H9 (cell line): ENCODE results near the gene JMJD8. TPM values are rescaled to one million over a fixed set of nuclear protein-coding genes. Genes with fewer than 3 reads are reported as not detected.
"Not testable (repeated sequence)": the region's sequence is repeated elsewhere in the genome, so short reads cannot be mapped to it uniquely, and the experiment has no call there.

Source experiments
- DNase-seq: peaks from one replicate; pipeline ENCODE4 v3.0.0-alpha.2; 2017
- H2AFZ ChIP-seq: one replicate; pipeline ENCODE4 v1.6.1; 2013; ENCODE audit warnings: mild to moderate bottlenecking, low read length, control low read depth, moderate library complexity
- H2AK5ac ChIP-seq: 2 replicates; pipeline ENCODE4 v1.6.1; 2013; ENCODE audit warnings: low read length, control low read depth, mixed read lengths; ENCODE audit not compliant: insufficient read length
- H2BK120ac ChIP-seq: one replicate; pipeline ENCODE4 v1.6.1; 2013; ENCODE audit warnings: low read depth, mild to moderate bottlenecking, low read length, control low read depth, inconsistent platforms; ENCODE audit not compliant: poor library complexity, severe bottlenecking
- H2BK12ac ChIP-seq: 2 replicates; pipeline ENCODE4 v1.6.1; 2013; ENCODE audit warnings: low read length, control low read depth, mixed read lengths, low read depth; ENCODE audit not compliant: insufficient read length
- H2BK15ac ChIP-seq: 2 replicates; pipeline ENCODE4 v1.6.1; 2013; ENCODE audit warnings: low read depth, low read length, control low read depth
- H2BK20ac ChIP-seq: one replicate; pipeline ENCODE4 v1.6.1; 2013; ENCODE audit warnings: low read depth, mild to moderate bottlenecking, low read length, control low read depth, inconsistent platforms; ENCODE audit not compliant: poor library complexity, severe bottlenecking
- H2BK5ac ChIP-seq: 2 replicates; pipeline ENCODE4 v1.6.1; 2013; ENCODE audit warnings: low read length, control low read depth, mixed read lengths; ENCODE audit not compliant: insufficient read length
- H3K14ac ChIP-seq: 2 replicates; pipeline ENCODE4 v1.6.1; 2013; ENCODE audit warnings: low read length, control low read depth; ENCODE audit not compliant: insufficient read depth
- H3K18ac ChIP-seq: 2 replicates; pipeline ENCODE4 v1.6.1; 2013; ENCODE audit warnings: low read depth, mild to moderate bottlenecking, mixed read lengths, low read length, control low read depth; ENCODE audit not compliant: insufficient read length
- H3K23ac ChIP-seq: 2 replicates; pipeline ENCODE4 v1.6.1; 2013; ENCODE audit warnings: low read length, control low read depth, mixed read lengths, low read depth; ENCODE audit not compliant: insufficient read length
- H3K23me2 ChIP-seq: 2 replicates; pipeline ENCODE4 v1.6.1; 2013; ENCODE audit warnings: low read depth, mild to moderate bottlenecking, mixed read lengths, low read length, control low read depth; ENCODE audit not compliant: insufficient read length, poor library complexity, severe bottlenecking
- H3K27ac ChIP-seq: 2 replicates; pipeline ENCODE4 v1.5.1; 2013; ENCODE audit warnings: low read length, control low read depth, mixed read lengths, low read depth; ENCODE audit not compliant: insufficient read length
- H3K27me3 ChIP-seq: 2 replicates; pipeline ENCODE4 v1.6.1; 2013; ENCODE audit warnings: low read length, control low read depth, inconsistent platforms; ENCODE audit not compliant: insufficient read depth
- H3K4ac ChIP-seq: 2 replicates; pipeline ENCODE4 v1.6.1; 2013; ENCODE audit warnings: low read depth, mild to moderate bottlenecking, control low read depth, inconsistent platforms, low read length, moderate library complexity
- H3K4me1 ChIP-seq: 2 replicates; pipeline ENCODE4 v1.6.1; 2013; ENCODE audit warnings: low read length, control low read depth, inconsistent platforms; ENCODE audit not compliant: insufficient read depth
- H3K4me2 ChIP-seq: 2 replicates; pipeline ENCODE4 v1.6.1; 2013; ENCODE audit warnings: low read length, control low read depth, mixed read lengths; ENCODE audit not compliant: insufficient read length, insufficient read depth
- H3K56ac ChIP-seq: 2 replicates; pipeline ENCODE4 v1.6.1; 2013; ENCODE audit warnings: low read depth, mild to moderate bottlenecking, mixed read lengths, low read length, control low read depth; ENCODE audit not compliant: insufficient read length
- H3K79me1 ChIP-seq: 2 replicates; pipeline ENCODE4 v1.6.1; 2013; ENCODE audit warnings: low read depth, mild to moderate bottlenecking, moderate library complexity, low read length, control low read depth, inconsistent platforms; ENCODE audit not compliant: insufficient read depth, poor library complexity, severe bottlenecking
- H3K79me2 ChIP-seq: 2 replicates; pipeline ENCODE4 v1.6.1; 2013; ENCODE audit warnings: low read length, control low read depth, inconsistent platforms; ENCODE audit not compliant: insufficient read depth
- H3K9ac ChIP-seq: 2 replicates; pipeline ENCODE4 v1.6.1; 2013; ENCODE audit warnings: low read length, control low read depth, mixed read lengths; ENCODE audit not compliant: insufficient read length; ENCODE audit errors: extremely low read depth
- H3K9me3 ChIP-seq: one replicate; pipeline ENCODE4 v1.6.1; 2013; ENCODE audit warnings: low read depth, low read length, inconsistent platforms; ENCODE audit not compliant: control insufficient read depth
- H3T11ph ChIP-seq: one replicate; pipeline ENCODE4 v1.6.1; 2013; ENCODE audit warnings: mild to moderate bottlenecking, low read length, control low read depth, inconsistent platforms
- H4K20me1 ChIP-seq: one replicate; pipeline ENCODE4 v1.6.1; 2013; ENCODE audit not compliant: control insufficient read depth, insufficient read length, insufficient read depth
- H4K5ac ChIP-seq: 2 replicates; pipeline ENCODE4 v1.6.1; 2013; ENCODE audit warnings: low read depth, mild to moderate bottlenecking, mixed read lengths, low read length, control low read depth; ENCODE audit not compliant: insufficient read length
- H4K8ac ChIP-seq: replicated peaks from 2 replicates; pipeline ENCODE4 v1.6.1; 2013; ENCODE audit warnings: low read length, control low read depth, mixed read lengths, low read depth; ENCODE audit not compliant: insufficient read length
- H4K91ac ChIP-seq: 2 replicates; pipeline ENCODE4 v1.6.1; 2013; ENCODE audit warnings: low read depth, mild to moderate bottlenecking, moderate library complexity, mixed read lengths, low read length, control low read depth; ENCODE audit not compliant: insufficient read length
- H3K27ac Mint-ChIP-seq, 3 experiments: 2 replicates in 2 of 3; 3 replicates in 1 of 3; pipeline ENCODE4 v1.8.0; 2020 to 2021; ENCODE audit warnings: mixed read lengths in 3 of 3, mild to moderate bottlenecking in 1 of 3, moderate library complexity in 1 of 3
- H3K27me3 Mint-ChIP-seq: 2 replicates; pipeline ENCODE4 v1.8.0; 2021; ENCODE audit warnings: low read depth, mild to moderate bottlenecking, moderate library complexity, mixed read lengths
- H3K36me3 Mint-ChIP-seq, 3 experiments: 2 replicates in 2 of 3; 3 replicates in 1 of 3; pipeline ENCODE4 v1.8.0; 2020 to 2021; ENCODE audit warnings: low read depth in 3 of 3, mixed read lengths in 3 of 3; ENCODE audit not compliant: insufficient read depth in 1 of 3
- H3K4me1 Mint-ChIP-seq, 2 experiments: 2 replicates each; pipeline ENCODE4 v1.8.0; 2020; ENCODE audit warnings: mixed read lengths in 2 of 2
- H3K4me3 Mint-ChIP-seq, 2 experiments: 2 replicates in 1 of 2; 3 replicates in 1 of 2; pipeline ENCODE4 v1.8.0; 2020 to 2021; ENCODE audit warnings: mild to moderate bottlenecking in 2 of 2, mixed read lengths in 2 of 2, moderate library complexity in 1 of 2
- H3K9me3 Mint-ChIP-seq, 2 experiments: 2 replicates in 1 of 2; 3 replicates in 1 of 2; pipeline ENCODE4 v1.8.0; 2020; ENCODE audit warnings: mild to moderate bottlenecking in 2 of 2, mixed read lengths in 2 of 2, moderate library complexity in 1 of 2
- WGBS: extraction: QIAGEN DNeasy Blood & Tissue Kit; methylation state at CpG from one replicate; pipeline ENCODE4 v1.1.7; 2013; ENCODE audit warnings: missing lambda C conversion rate, low lambda C conversion rate, mixed read lengths; ENCODE audit not compliant: insufficient read length; ENCODE audit errors: extremely low coverage; 5-methylcytosine and 5-hydroxymethylcytosine counted together
- total RNA-seq: library from RNA; stranded (reverse); gene quantifications from 2 replicates; pipeline ENCODE4 v1.2.1, GENCODE V29; 2021
- TF ChIP-seq, protein P1 (sequence below): fragments of 200-600 bp; sonication (generic); conservative IDR thresholded peaks from 3 replicates; pipeline ENCODE4 v1.8.0; 2021; ENCODE audit warnings: antibody characterized with exemption, mild to moderate bottlenecking

Gene JMJD8
- total RNA-seq, 1 experiment from 2014 or later = 52.7 TPM

GRCh38 chr16:692356-693108 lies 8.4 kb upstream of the JMJD8 start:
- Histone ChIP-seq H3K23me2 (peaks cover 27% of the 10 kb centered on the region), H3K9me3 (no peaks in the 10 kb centered on the region), H3K4me2 (no peak overlapping the region), H3K4me1 (no peaks in the 10 kb centered on the region), H3K27me3 (peaks cover 11% of the 10 kb centered on the region; the same call in 1 of the 2 replicates), H2BK12ac (no peak overlapping the region), H3K79me2 (no peaks in the 10 kb centered on the region), H2BK15ac (no peak overlapping the region), H4K5ac (no peak overlapping the region), H4K91ac (no peak overlapping the region), H3K56ac (no peak overlapping the region), H4K20me1 (no peaks in the 10 kb centered on the region), H2AFZ (no peak overlapping the region), H3K27ac (no peak overlapping the region), H2BK20ac (no peak overlapping the region), H3K23ac (no peak overlapping the region), H3K14ac (no peak overlapping the region), H3K9ac (no peak overlapping the region), H2BK5ac (no peak overlapping the region), H2BK120ac (no peak overlapping the region), H3T11ph (no peak overlapping the region), H3K4ac (no peak overlapping the region), H3K79me1 (no peaks in the 10 kb centered on the region), H2AK5ac (no peak overlapping the region), H3K18ac (no peak overlapping the region), H4K8ac (no peak overlapping the region)
- TF ChIP-seq, protein P1, sequence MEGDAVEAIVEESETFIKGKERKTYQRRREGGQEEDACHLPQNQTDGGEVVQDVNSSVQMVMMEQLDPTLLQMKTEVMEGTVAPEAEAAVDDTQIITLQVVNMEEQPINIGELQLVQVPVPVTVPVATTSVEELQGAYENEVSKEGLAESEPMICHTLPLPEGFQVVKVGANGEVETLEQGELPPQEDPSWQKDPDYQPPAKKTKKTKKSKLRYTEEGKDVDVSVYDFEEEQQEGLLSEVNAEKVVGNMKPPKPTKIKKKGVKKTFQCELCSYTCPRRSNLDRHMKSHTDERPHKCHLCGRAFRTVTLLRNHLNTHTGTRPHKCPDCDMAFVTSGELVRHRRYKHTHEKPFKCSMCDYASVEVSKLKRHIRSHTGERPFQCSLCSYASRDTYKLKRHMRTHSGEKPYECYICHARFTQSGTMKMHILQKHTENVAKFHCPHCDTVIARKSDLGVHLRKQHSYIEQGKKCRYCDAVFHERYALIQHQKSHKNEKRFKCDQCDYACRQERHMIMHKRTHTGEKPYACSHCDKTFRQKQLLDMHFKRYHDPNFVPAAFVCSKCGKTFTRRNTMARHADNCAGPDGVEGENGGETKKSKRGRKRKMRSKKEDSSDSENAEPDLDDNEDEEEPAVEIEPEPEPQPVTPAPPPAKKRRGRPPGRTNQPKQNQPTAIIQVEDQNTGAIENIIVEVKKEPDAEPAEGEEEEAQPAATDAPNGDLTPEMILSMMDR = no peak
- Mint-ChIP-seq H3K4me1 (peaks cover 0 to 16% of the 10 kb centered on the region in 2 experiments; a peak in 3 of 4 replicates), H3K27ac (no peak overlapping the region), H3K27me3 (peaks cover 63% of the 10 kb centered on the region), H3K36me3 (peaks cover 0 to 3% (median 2%) of the 10 kb centered on the region in 3 experiments; a peak in 2 of 7 replicates), H3K4me3 (peak overlapping the region in 1 of 2 experiments; percentile 30; a peak in 2 of 5 replicates), H3K9me3 (no peaks in the 10 kb centered on the region; a peak in 1 of 5 replicates)
- WGBS = no CpG with 5 or more reads among the region's 10 CpGs
- no peak for DNase-seq

GRCh38 chr16:691242-691641 lies 7.1 kb upstream of the JMJD8 start:
- not testable (repeated sequence) for H3K9me3 Mint-ChIP-seq, H2BK12ac ChIP-seq, H3K9ac ChIP-seq, H2BK120ac ChIP-seq, DNase-seq, H3K79me2 ChIP-seq, H2BK5ac ChIP-seq, H4K91ac ChIP-seq, H3K23ac ChIP-seq, H4K8ac ChIP-seq, H3K9me3 ChIP-seq, H3K79me1 ChIP-seq, H3K4me1 ChIP-seq, H3K18ac ChIP-seq, H3K4me2 ChIP-seq, H4K20me1 ChIP-seq, H3T11ph ChIP-seq, H2BK20ac ChIP-seq, H2BK15ac ChIP-seq, H3K56ac ChIP-seq, H2AK5ac ChIP-seq, H3K4ac ChIP-seq, H2AFZ ChIP-seq, H4K5ac ChIP-seq, H3K14ac ChIP-seq, H3K27ac Mint-ChIP-seq, H3K27ac ChIP-seq
- Mint-ChIP-seq H3K4me1 (peaks cover 0 to 14% of the 10 kb centered on the region in 2 experiments; a peak in 3 of 4 replicates), H3K4me3 (peak overlapping the region; percentile 85 to 90), H3K27me3 (peaks cover 52% of the 10 kb centered on the region), H3K36me3 (peaks cover 2 to 13% (median 11%) of the 10 kb centered on the region in 3 experiments; a peak in 5 of 7 replicates)
- peaks cover 11% of the 10 kb centered on the region; the same call in 1 of the 2 replicates for H3K27me3 ChIP-seq
- H3K23me2 ChIP-seq = peaks cover 27% of the 10 kb centered on the region
- WGBS = no CpG with 5 or more reads among the region's 16 CpGs
